Diencephalon (tissue), 1 donor: Measurements from ENCODE around the gene NPTX2. TPM values are rescaled to one million over a fixed set of nuclear protein-coding genes. Genes with fewer than 3 reads are reported as not detected.

ENCODE experiments used
- total RNA-seq: library from RNA; depleted of rRNA; stranded (reverse); fragments of >200 nt; gene quantifications from one replicate; pipeline ENCODE4 v1.2.3, GENCODE V29; 2014

Gene NPTX2
- 32.1 TPM for total RNA-seq

DNA sequence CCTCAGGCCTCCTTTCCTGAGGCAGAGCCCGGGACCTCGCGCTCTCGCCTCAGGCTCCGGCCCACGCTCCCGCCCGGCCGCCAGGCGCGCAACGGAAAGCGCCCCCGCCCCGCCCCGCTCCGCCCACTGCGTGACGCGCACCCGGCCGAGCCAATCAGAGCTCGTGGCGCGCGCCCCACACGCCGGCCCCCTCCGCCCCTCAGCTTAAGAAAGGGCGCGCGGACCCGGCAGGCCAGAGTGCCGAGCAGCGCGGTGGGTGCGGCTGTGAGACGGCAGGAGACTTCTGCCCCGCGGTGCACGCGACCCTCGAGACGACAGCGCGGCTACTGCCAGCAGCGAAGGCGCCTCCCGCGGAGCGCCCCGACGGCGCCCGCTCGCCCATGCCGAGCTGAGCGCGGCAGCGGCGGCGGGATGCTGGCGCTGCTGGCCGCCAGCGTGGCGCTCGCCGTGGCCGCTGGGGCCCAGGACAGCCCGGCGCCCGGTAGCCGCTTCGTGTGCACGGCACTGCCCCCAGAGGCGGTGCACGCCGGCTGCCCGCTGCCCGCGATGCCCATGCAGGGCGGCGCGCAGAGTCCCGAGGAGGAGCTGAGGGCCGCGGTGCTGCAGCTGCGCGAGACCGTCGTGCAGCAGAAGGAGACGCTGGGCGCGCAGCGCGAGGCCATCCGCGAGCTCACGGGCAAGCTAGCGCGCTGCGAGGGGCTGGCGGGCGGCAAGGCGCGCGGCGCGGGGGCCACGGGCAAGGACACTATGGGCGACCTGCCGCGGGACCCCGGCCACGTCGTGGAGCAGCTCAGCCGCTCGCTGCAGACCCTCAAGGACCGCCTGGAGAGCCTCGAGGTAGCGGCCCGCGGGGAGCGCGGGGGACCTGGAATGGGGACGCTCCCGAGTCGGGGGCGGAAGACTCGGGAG lies at the start of gene NPTX2:
Gene NPTX2, plus strand, starts transcription at position 235 of the 909 bp plus-strand sequence. Its CDS starts 177 bp downstream, at position 412.

Other genes starting within 250 kb of the NPTX2 start
- 1.6 TPM for gene BAIAP2L1, start 216.2 kb upstream of the NPTX2 start, total RNA-seq